NCI-H1048 (cell line): ENCODE measurements around the gene IFNGR1.

Source experiments
- DNase-seq: peaks from one replicate; lab custom pipeline; 2025; lab: John Stamatoyannopoulos, UW

Gene IFNGR1

GRCh38 chr6:137149035-137149393 is 70.2 kb downstream of the IFNGR1 start:
- no peak for DNase-seq

DNA sequence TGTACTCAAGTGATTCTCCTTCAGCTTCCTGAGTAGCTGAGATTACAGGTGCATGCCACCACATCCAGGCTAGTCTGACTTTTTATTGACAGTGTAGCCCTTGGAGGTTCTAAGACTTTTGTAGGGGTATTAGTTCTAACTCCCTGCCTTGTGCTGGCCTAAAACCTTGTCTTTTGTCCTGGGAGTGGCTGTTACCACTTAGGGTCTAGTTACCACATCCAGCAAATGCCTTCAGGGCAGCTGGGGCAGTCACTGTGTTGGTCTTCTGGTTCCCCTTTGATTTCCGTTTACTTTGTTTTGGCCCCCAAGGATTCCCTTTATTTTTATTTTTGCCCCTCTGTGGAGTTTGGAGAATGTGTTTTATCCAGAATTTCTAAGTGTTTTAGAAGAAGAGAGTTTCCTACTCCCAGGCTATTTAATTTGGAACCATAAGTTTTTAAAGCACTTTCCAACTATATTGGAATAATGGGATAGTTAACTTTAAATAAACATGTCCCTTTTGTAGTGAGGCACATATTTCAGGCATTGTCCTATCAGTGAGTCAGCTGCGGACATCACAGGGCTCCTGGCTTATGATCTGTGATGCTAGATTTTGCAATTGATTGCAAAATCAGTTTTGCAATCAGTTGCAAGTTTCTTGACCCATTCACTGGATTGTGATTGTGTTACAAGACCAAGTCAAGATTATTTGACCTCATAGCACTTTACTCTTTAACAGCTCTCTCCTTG is 70.7 kb downstream of the IFNGR1 start:
- DNase-seq: no peak
